Peyer's patch (tissue), 4 donors: Measurements from ENCODE around the gene HTT. TPM values are rescaled to one million over a fixed set of nuclear protein-coding genes. Genes with fewer than 3 reads are reported as not detected.

Experiments
- DNase-seq, 3 donors: peaks; one replicate each; pipeline ENCODE4 v3.0.0-alpha.2; 2017 to 2019
- H3K27ac ChIP-seq, 4 donors: fragments of 200-600 bp; sonication (generic); one replicate each; pipeline ENCODE4 v1.5.1; 2016 to 2019
- H3K27me3 ChIP-seq, 2 donors: fragments of 200-600 bp; sonication (generic); one replicate each; pipeline ENCODE4 v1.5.1; 2019
- H3K36me3 ChIP-seq, 3 donors: fragments of 200-600 bp; sonication (generic); one replicate each; pipeline ENCODE4 v1.5.1; 2016 to 2019
- H3K4me1 ChIP-seq, 4 donors: fragments of 200-600 bp; sonication (generic); one replicate each; pipeline ENCODE4 v1.5.1; 2016 to 2019
- H3K4me3 ChIP-seq, 4 donors: fragments of 200-600 bp; sonication (generic); 1 replicate in 3 of 4; 2 replicates in 1 of 4; pipeline ENCODE4 v1.5.1; 2016 to 2019; ENCODE audit warnings: mild to moderate bottlenecking in 1 of 4
- H3K9me3 ChIP-seq, 4 donors: fragments of 200-600 bp; sonication (generic); one replicate each; pipeline ENCODE4 v1.5.1; 2016 to 2019; ENCODE audit warnings: mild to moderate bottlenecking in 1 of 4
- CTCF ChIP-seq, 6 experiments: fragments of 450-650 bp in 4 of 6; fragments of 200-600 bp in 2 of 6; sonication (generic) in 1 of 6; IDR thresholded peaks; one replicate each; pipeline ENCODE4 v1.5.1; 2017 to 2019; ENCODE audit warnings: antibody characterized with exemption in 6 of 6, mild to moderate bottlenecking in 3 of 6, moderate library complexity in 1 of 6
- POLR2A ChIP-seq, 2 donors: fragments of 450-650 bp; IDR thresholded peaks; one replicate each; pipeline ENCODE4 v1.5.1; 2017; ENCODE audit warnings: antibody characterized with exemption in 2 of 2, mild to moderate bottlenecking in 2 of 2, moderate library complexity in 2 of 2
- total RNA-seq, 4 donors: library from RNA; depleted of rRNA; stranded (reverse); fragments of >200 nt; gene quantifications; one replicate each; pipeline ENCODE4 v1.1.0, GENCODE V29; 2016

Gene HTT
- total RNA-seq, 4 donors from 2014 or later: 62.3 to 133 (median 113) TPM

- DNase-seq: no peak
- no peak overlapping the region for H3K27ac ChIP-seq
- H3K9me3 ChIP-seq: no peaks in the 10 kb centered on the region
- H3K4me1 ChIP-seq: no peaks in the 10 kb centered on the region
- H3K27me3 ChIP-seq: no peaks in the 10 kb centered on the region
- no peak for TF ChIP-seq POLR2A (IDR thresholded peaks at IDR 0.05)
- TF ChIP-seq CTCF (IDR thresholded peaks at IDR 0.05): no peak
- no peak overlapping the region for H3K4me3 ChIP-seq
- peaks cover 0 to 70% (median 0%) of the 10 kb centered on the region in 3 donors for H3K36me3 ChIP-seq
Measured at GRCh38 chr4:3115637-3116270, 41.3 kb downstream of the HTT start.

GRCh38 chr4:3116955-3117354, 42.5 kb downstream of the HTT start:
- peaks cover 0 to 71% (median 0%) of the 10 kb centered on the region in 3 donors for H3K36me3 ChIP-seq
- no peak for DNase-seq
- H3K4me1 ChIP-seq: no peaks in the 10 kb centered on the region
- H3K9me3 ChIP-seq: no peaks in the 10 kb centered on the region
- TF ChIP-seq CTCF (IDR thresholded peaks at IDR 0.05): no peak
- TF ChIP-seq POLR2A (IDR thresholded peaks at IDR 0.05): no peak
- no peak overlapping the region for H3K27ac ChIP-seq
- H3K27me3 ChIP-seq: no peaks in the 10 kb centered on the region
- no peak overlapping the region for H3K4me3 ChIP-seq

- Histone ChIP-seq H3K27me3 (no peaks in the 10 kb centered on the region), H3K9me3 (no peaks in the 10 kb centered on the region), H3K4me1 (peaks cover 0 to 5% (median 0%) of the 10 kb centered on the region in 4 donors), H3K27ac (no peak overlapping the region), H3K36me3 (peaks cover 0 to 65% (median 0%) of the 10 kb centered on the region in 3 donors), H3K4me3 (no peak overlapping the region)
- TF ChIP-seq CTCF (IDR thresholded peaks at IDR 0.05): no peak
- no peak for TF ChIP-seq POLR2A (IDR thresholded peaks at IDR 0.05)
- no peak for DNase-seq
Measured at GRCh38 chr4:3118312-3118711, 43.8 kb downstream of the HTT start.

- Histone ChIP-seq H3K27me3 (no peaks in the 10 kb centered on the region), H3K4me3 (no peak overlapping the region), H3K27ac (no peak overlapping the region), H3K4me1 (peaks cover 0 to 5% (median 0%) of the 10 kb centered on the region in 4 donors), H3K36me3 (peaks cover 0 to 55% (median 0%) of the 10 kb centered on the region in 3 donors), H3K9me3 (no peaks in the 10 kb centered on the region)
- TF ChIP-seq CTCF (IDR thresholded peaks at IDR 0.05): no peak
- TF ChIP-seq POLR2A (IDR thresholded peaks at IDR 0.05): no peak
- no peak for DNase-seq
Measured at GRCh38 chr4:3119464-3119863, 45.0 kb downstream of the HTT start.

GRCh38 chr4:3121110-3121509, 46.6 kb downstream of the HTT start:
- DNase-seq: no peak
- Histone ChIP-seq H3K36me3 (peaks cover 0 to 48% (median 0%) of the 10 kb centered on the region in 3 donors), H3K4me1 (peaks cover 0 to 5% (median 0%) of the 10 kb centered on the region in 4 donors), H3K27me3 (no peaks in the 10 kb centered on the region), H3K9me3 (no peaks in the 10 kb centered on the region), H3K4me3 (no peak overlapping the region), H3K27ac (no peak overlapping the region)
- TF ChIP-seq CTCF (IDR thresholded peaks at IDR 0.05) (no peak), POLR2A (IDR thresholded peaks at IDR 0.05) (no peak)
